ENCODE data around the gene STARD7. TPM values are rescaled to one million over a fixed set of nuclear protein-coding genes. Genes with fewer than 3 reads are reported as not detected.
A peak's percentile ranks its signal among the peaks of the same experiment; 100 is the strongest.

The STARD7 gene
- total and polyA plus RNA-seq, 9 of the 15 experiments (the other 6 are each of a cell fraction or from before 2014, with no cell fraction given), result 90.9 to 196 (median 145) TPM

GRCh38 chr2:96214554-96214953 is 5.9 kb upstream of the STARD7 start:
- Histone ChIP-seq H3K27me3 (ENCODE audit: control insufficient read depth in 2 of 2, insufficient read depth in 2 of 2, low read length in 2 of 2) (no peaks in the 10 kb centered on the region), H3K4me3 (no peak overlapping the region), H3K4me2 (ENCODE audit: insufficient read depth, low read length) (no peak overlapping the region), H2AFZ (ENCODE audit: low read depth, low read length) (no peak overlapping the region), H4K20me1 (replicated peaks; ENCODE audit: control insufficient read depth, insufficient read depth, low read length) (no peaks in the 10 kb centered on the region), H3K36me3 (ENCODE audit: control insufficient read depth, insufficient read depth, low read length) (peaks cover 2% of the 10 kb centered on the region; the same call in 2 of the 3 replicates), H3K4me1 (replicated peaks in 1 of 2; ENCODE audit: control insufficient read depth in 2 of 2, insufficient read depth in 2 of 2, low read length in 2 of 2) (peaks cover 6 to 8% of the 10 kb centered on the region in 2 experiments; a peak in 3 of 5 replicates), H3K9ac (ENCODE audit: insufficient read depth in 1 of 2, low read depth in 2 of 2, low read length in 2 of 2) (no peak overlapping the region), H3K79me2 (ENCODE audit: control insufficient read depth, insufficient read depth, low read length) (peaks cover 9% of the 10 kb centered on the region), H3K9me3 (replicated peaks; ENCODE audit: control insufficient read depth, insufficient read depth, low read depth, low read length) (no peaks in the 10 kb centered on the region), H3K27ac (ENCODE audit: extremely low read depth, low read depth, low read length) (no peak overlapping the region), H3K9me1 (ENCODE audit: control insufficient read depth, insufficient read depth, low read length) (no peaks in the 10 kb centered on the region)
- ATAC-seq (no peak), FAIRE-seq (no peak), DNase-seq (ENCODE audit: extremely low read depth in 1 of 4, low spot score in 3 of 4) (peak in 1 of 4 experiments; percentile 4)
- WGBS (ENCODE audit: insufficient coverage, low coverage, missing lambda C conversion rate), result 84% methylated on average over 4 of the region's 4 CpGs
- ChIA-PET POLR2A (interaction anchor here (0.7 kb wide), 1 partner anchor 10 kb away, joined by 3 read pairs; no protein-coding TSS in a partner anchor), CTCF (ENCODE audit: low intra/inter-chr PET ratio) (no interaction called here)
- no TSS peak for BruUV-seq (replicated peaks)
- in situ Hi-C loops (cut with MboI), result no loop called here
- intact Hi-C loops (cut with micrococcal nuclease), result no loop called here
- TF ChIP-seq SPI1 (IDR thresholded peaks at IDR 0.05; ENCODE audit: borderline replicate concordance, low read depth, low read length), result no peak
- no peak for TF ChIP-seq ZNF639 (CRISPR knock-in tag; conservative IDR thresholded peaks at IDR 0.05 in 1 of 2, IDR thresholded peaks at IDR 0.05 in 1 of 2)
- TF ChIP-seq SIN3A (IDR thresholded peaks at IDR 0.05; ENCODE audit: borderline replicate concordance in 2 of 2, control insufficient read depth in 1 of 2, low read depth in 2 of 2, low read length in 2 of 2), result no peak
- TF ChIP-seq CXXC5 (CRISPR knock-in tag; IDR thresholded peaks at IDR 0.05), result no peak
- TF ChIP-seq MTA3 (IDR thresholded peaks at IDR 0.05; ENCODE audit: borderline replicate concordance), result no peak
- no peak for TF ChIP-seq BCLAF1 (IDR thresholded peaks at IDR 0.05; ENCODE audit: borderline replicate concordance in 1 of 2, control insufficient read depth in 1 of 2, low read depth in 2 of 2, low read length in 1 of 2)
- TF ChIP-seq ZNF41 (CRISPR knock-in tag; conservative IDR thresholded peaks at IDR 0.05), result no peak
- TF ChIP-seq MAX (CRISPR knock-in tag; IDR thresholded peaks at IDR 0.05), result no peak
- no peak for TF ChIP-seq RBM14 (IDR thresholded peaks at IDR 0.05; ENCODE audit: borderline replicate concordance, insufficient read depth, low read depth, low read length)
- no peak for TF ChIP-seq HNRNPK (IDR thresholded peaks at IDR 0.05; ENCODE audit: low read depth, low read length, poor library complexity, severe bottlenecking)
- no peak for TF ChIP-seq SMAD3 (CRISPR knock-in tag; conservative IDR thresholded peaks at IDR 0.05)
- no peak for TF ChIP-seq CHAMP1 (IDR thresholded peaks at IDR 0.05)
- no peak for TF ChIP-seq ZNF354B (CRISPR knock-in tag; IDR thresholded peaks at IDR 0.05)
- TF ChIP-seq ARNT (IDR thresholded peaks at IDR 0.05), result no peak

Data from K562 (cell line).